Measurements from ENCODE around the gene PNPLA1.

- TF ChIP-seq POLR2AphosphoS5 (IDR thresholded peaks at IDR 0.05; ENCODE audit: low read depth, low read length) (no peak), POLR2A (IDR thresholded peaks at IDR 0.05; ENCODE audit: borderline replicate concordance, extremely low read depth, insufficient read depth, insufficient read length) (no peak), YY1 (IDR thresholded peaks at IDR 0.05; ENCODE audit: extremely low read depth, insufficient replicate concordance, low read depth, low read length) (no peak), ATF3 (IDR thresholded peaks at IDR 0.05) (no peak), EZH2 (IDR thresholded peaks at IDR 0.05) (no peak), SRF (IDR thresholded peaks at IDR 0.05; ENCODE audit: low read depth) (no peak), RAD21 (IDR thresholded peaks at IDR 0.05; ENCODE audit: low read depth) (no peak), ZFX (IDR thresholded peaks at IDR 0.05) (no peak), ZNF274 (IDR thresholded peaks at IDR 0.05; ENCODE audit: low read depth, low read length) (no peak)
- TF ChIP-seq, protein P1, sequence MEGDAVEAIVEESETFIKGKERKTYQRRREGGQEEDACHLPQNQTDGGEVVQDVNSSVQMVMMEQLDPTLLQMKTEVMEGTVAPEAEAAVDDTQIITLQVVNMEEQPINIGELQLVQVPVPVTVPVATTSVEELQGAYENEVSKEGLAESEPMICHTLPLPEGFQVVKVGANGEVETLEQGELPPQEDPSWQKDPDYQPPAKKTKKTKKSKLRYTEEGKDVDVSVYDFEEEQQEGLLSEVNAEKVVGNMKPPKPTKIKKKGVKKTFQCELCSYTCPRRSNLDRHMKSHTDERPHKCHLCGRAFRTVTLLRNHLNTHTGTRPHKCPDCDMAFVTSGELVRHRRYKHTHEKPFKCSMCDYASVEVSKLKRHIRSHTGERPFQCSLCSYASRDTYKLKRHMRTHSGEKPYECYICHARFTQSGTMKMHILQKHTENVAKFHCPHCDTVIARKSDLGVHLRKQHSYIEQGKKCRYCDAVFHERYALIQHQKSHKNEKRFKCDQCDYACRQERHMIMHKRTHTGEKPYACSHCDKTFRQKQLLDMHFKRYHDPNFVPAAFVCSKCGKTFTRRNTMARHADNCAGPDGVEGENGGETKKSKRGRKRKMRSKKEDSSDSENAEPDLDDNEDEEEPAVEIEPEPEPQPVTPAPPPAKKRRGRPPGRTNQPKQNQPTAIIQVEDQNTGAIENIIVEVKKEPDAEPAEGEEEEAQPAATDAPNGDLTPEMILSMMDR (IDR thresholded peaks at IDR 0.05 in 2 of 3, conservative IDR thresholded peaks at IDR 0.05 in 1 of 3; ENCODE audit: borderline replicate concordance in 1 of 3, insufficient read depth in 1 of 3, low read depth in 2 of 3, low read length in 2 of 3) = no peak
These were observed 38.7 kb downstream of the PNPLA1 start for GRCh38 chr6:36308514-36308913.

Data from HCT116 (cell line).